Thoracic aorta (tissue), 2 donors: ENCODE measurements around the gene CCDC85C. TPM values are rescaled to one million over a fixed set of nuclear protein-coding genes. Genes with fewer than 3 reads are reported as not detected.

ENCODE experiments used
- ATAC-seq: fragments of 150-250 bp; one replicate; pipeline ENCODE4 v1.8.0; 2017; ENCODE audit warnings: low read depth; ENCODE audit not compliant: insufficient number of reproducible peaks, low FRiP score
- DNase-seq: peaks from one replicate; pipeline ENCODE4 v3.0.0-alpha.2; 2020; ENCODE audit warnings: low spot score
- H3K27ac ChIP-seq, 2 donors: fragments of 200-600 bp; sonication (generic); 1 replicate in 1 of 2; 2 replicates in 1 of 2; pipeline ENCODE4 v1.5.1; 2016; ENCODE audit warnings: mild to moderate bottlenecking in 2 of 2, moderate library complexity in 2 of 2
- H3K27me3 ChIP-seq: fragments of 200-600 bp; sonication (generic); replicated peaks from 2 replicates; pipeline ENCODE4 v1.6.0; 2016; ENCODE audit warnings: mild to moderate bottlenecking; ENCODE audit not compliant: insufficient read depth
- H3K36me3 ChIP-seq: fragments of 200-600 bp; sonication (generic); one replicate; pipeline ENCODE4 v1.5.1; 2016
- H3K4me1 ChIP-seq, 2 donors: fragments of 200-600 bp; sonication (generic); 1 replicate in 1 of 2; 2 replicates in 1 of 2; pipeline versions ENCODE4 v1.5.1 to v1.6.0; 2016; ENCODE audit warnings: low read depth in 2 of 2, mild to moderate bottlenecking in 1 of 2; ENCODE audit not compliant: control insufficient read depth in 1 of 2
- H3K4me3 ChIP-seq: fragments of 200-600 bp; sonication (generic); 2 replicates; pipeline ENCODE4 v1.5.1; 2016; ENCODE audit warnings: mild to moderate bottlenecking
- H3K9me3 ChIP-seq: fragments of 200-600 bp; sonication (generic); 2 replicates; pipeline ENCODE4 v1.5.1; 2016
- CTCF ChIP-seq: fragments of 200-600 bp; sonication (generic); IDR thresholded peaks from one replicate; pipeline ENCODE4 v1.5.1; 2019; ENCODE audit warnings: antibody characterized with exemption
- total RNA-seq, 2 donors: library from RNA; depleted of rRNA; stranded (reverse); fragments of >200 nt; gene quantifications; one replicate each; pipeline versions ENCODE4 v1.1.0 to v1.2.3, GENCODE V29; 2016

The CCDC85C gene
- total RNA-seq, 2 donors from 2014 or later, result 1.5 to 4.1 TPM

- ATAC-seq, result no peak
- no peaks in the 10 kb centered on the region for H3K4me1 ChIP-seq
These were observed 60.0 kb downstream of the CCDC85C start for GRCh38 chr14:99543985-99544384.

GRCh38 chr14:99543370-99543769 is 60.6 kb downstream of the CCDC85C start:
- Histone ChIP-seq H3K9me3 (no peaks in the 10 kb centered on the region), H3K27me3 (no peaks in the 10 kb centered on the region), H3K36me3 (no peaks in the 10 kb centered on the region), H3K27ac (no peak overlapping the region), H3K4me3 (no peak overlapping the region), H3K4me1 (no peaks in the 10 kb centered on the region)
- ATAC-seq, result no peak
- TF ChIP-seq CTCF, result no peak
- no peak for DNase-seq

More at GRCh38 chr14:99543985-99544384, 60.0 kb downstream of the CCDC85C start:
- no peaks in the 10 kb centered on the region for H3K36me3 ChIP-seq
- H3K9me3 ChIP-seq, result no peaks in the 10 kb centered on the region
- H3K27me3 ChIP-seq, result no peaks in the 10 kb centered on the region
- no peak overlapping the region for H3K27ac ChIP-seq
- no peak for DNase-seq
- no peak for TF ChIP-seq CTCF
- no peak overlapping the region for H3K4me3 ChIP-seq

GRCh38 chr14:99542566-99542965 is 61.4 kb downstream of the CCDC85C start:
- Histone ChIP-seq H3K27me3 (no peaks in the 10 kb centered on the region), H3K4me1 (no peaks in the 10 kb centered on the region), H3K36me3 (no peaks in the 10 kb centered on the region), H3K4me3 (no peak overlapping the region), H3K9me3 (no peaks in the 10 kb centered on the region), H3K27ac (no peak overlapping the region)
- TF ChIP-seq CTCF, result no peak
- DNase-seq, result no peak
- ATAC-seq, result no peak

GRCh38 chr14:99541677-99542470 is 62.1 kb downstream of the CCDC85C start:
- DNase-seq (no peak), ATAC-seq (no peak)
- Histone ChIP-seq H3K27ac (no peak overlapping the region), H3K9me3 (no peaks in the 10 kb centered on the region), H3K27me3 (no peaks in the 10 kb centered on the region), H3K4me3 (no peak overlapping the region), H3K4me1 (no peaks in the 10 kb centered on the region), H3K36me3 (no peaks in the 10 kb centered on the region)
- no peak for TF ChIP-seq CTCF

DNA sequence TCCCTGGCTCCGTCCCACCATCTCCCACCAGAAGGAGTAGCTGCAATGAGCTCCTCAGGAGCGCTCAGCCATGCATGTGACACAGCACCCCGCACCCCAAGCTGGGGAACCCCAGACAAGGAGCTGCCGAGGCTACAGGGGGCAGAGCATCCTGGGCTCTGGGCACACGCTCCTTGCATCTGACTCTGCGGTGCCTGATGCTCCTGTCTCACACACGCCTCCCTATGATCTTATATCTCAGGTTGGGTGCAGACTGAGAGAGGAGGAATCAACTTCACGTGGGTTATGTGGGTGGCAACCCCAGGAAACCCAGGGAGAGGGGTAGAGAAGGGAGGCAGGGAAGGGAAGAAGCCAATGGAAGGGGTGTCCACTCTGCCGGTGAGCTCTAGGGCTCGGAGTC is 62.8 kb downstream of the CCDC85C start:
- Histone ChIP-seq H3K36me3 (no peaks in the 10 kb centered on the region), H3K4me1 (no peaks in the 10 kb centered on the region), H3K4me3 (no peak overlapping the region), H3K9me3 (no peaks in the 10 kb centered on the region), H3K27ac (no peak overlapping the region), H3K27me3 (no peaks in the 10 kb centered on the region)
- ATAC-seq (no peak), DNase-seq (no peak)
- no peak for TF ChIP-seq CTCF
